ENCODE data around the gene GLRX.
"Not testable (repeated sequence)": the region's sequence is repeated elsewhere in the genome, so short reads cannot be mapped to it uniquely, and the experiment has no call there.

GLRX gene

DNA sequence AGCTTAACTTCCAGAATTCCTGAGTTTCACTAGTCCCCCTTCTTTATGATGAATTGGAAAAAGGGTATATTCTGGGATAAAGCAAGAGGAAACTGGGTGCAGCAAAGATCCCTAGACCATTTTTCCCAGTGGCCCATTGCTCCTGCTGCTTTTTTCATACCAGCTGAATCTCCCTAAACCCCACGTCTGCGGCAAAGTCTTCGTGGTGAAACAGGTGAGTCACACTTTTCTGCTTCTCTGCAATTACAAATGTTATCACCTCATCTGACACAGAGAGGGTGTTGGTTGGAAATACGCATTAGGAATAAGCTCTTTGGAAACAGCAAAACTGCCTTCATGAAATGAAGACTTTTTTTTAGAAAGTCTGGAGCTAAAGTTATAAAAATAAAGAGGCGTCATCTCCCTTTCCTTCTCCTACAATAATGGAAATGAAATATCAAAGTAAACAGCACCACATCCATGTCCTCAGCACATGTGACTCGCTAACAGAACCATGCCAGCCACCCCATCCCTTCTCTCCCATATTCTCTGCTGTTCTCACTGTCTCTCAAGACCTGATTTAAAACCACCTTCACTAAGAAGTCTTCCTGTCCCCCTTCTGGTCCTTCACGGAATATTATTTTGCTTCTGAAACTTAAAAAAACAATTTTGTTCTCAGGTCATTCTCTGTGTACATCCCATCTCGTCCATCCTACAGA, 39.5 kb upstream of the GLRX start:
- peaks cover 80% of the 10 kb centered on the region for H3K4me1 ChIP-seq (ENCODE audit: control insufficient read depth, insufficient read depth, low read length)
- peak overlapping the region; percentile 81 for H3K9ac ChIP-seq (ENCODE audit: low read length)
- DNase-seq (ENCODE audit: low read depth) = peak; percentile 63
- H3K27me3 ChIP-seq (replicated peaks; ENCODE audit: control insufficient read depth, insufficient read depth, low read length) = no peaks in the 10 kb centered on the region
- no peaks in the 10 kb centered on the region for H3K36me3 ChIP-seq (ENCODE audit: control insufficient read depth, insufficient read depth, low read length, severe bottlenecking)
- no peaks in the 10 kb centered on the region for H3K9me3 ChIP-seq (ENCODE audit: control insufficient read depth, low read length)
- no peak overlapping the region for H3K4me3 ChIP-seq (ENCODE audit: low read length)

DNA sequence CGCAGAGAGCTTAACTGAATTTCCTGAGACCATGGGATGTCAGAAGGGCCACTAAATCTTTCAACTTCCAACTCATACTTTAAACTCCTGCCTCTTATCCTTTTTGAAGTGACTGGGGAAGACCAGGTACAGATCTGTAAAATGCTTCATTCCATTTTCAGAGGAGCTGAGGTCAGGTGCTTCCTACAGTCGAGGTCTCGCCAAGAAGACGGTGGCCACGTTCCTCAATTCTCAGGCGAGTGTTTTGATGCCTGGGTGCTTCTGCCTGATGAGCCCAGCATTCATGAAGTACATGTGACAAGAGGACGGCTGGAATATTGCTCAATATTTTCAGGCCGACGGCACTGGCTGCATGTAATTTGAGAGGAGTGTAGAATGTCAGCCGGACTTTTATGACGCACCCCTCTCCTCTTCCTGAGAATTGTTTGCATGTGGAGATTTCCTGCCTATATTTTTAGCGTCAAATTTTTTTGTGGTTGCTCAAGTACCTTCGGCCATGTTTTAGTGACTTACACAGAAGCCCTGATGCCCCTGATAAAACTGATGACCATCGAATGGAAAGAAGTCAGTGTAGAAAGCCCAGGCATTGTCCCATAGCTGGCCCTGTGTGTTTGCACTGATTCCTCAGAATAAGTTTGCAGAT, 38.8 kb upstream of the GLRX start:
- peaks cover 83% of the 10 kb centered on the region for H3K4me1 ChIP-seq (ENCODE audit: control insufficient read depth, insufficient read depth, low read length)
- no peak overlapping the region for H3K4me3 ChIP-seq (ENCODE audit: low read length)
- no peaks in the 10 kb centered on the region for H3K36me3 ChIP-seq (ENCODE audit: control insufficient read depth, insufficient read depth, low read length, severe bottlenecking)

DNA sequence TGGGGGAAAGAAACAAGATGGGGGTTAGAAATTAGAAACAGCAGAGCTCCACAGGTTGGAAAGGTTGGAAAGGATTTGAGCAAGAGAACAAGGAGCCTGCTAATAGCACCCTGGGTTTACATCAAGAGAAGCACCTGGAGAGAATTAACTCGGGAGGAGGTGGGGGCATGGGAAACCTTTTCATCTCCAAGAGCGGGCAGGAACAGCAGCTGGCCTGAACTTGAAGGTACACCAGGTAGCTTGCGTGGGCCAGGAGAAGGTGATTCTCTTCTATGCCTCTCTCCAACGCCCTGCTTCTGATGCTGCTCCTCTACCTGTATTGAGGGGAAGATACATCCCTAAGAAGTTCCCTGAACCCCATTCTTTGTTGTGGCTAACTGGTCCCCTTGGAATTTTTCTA, 37.1 kb upstream of the GLRX start:
- Histone ChIP-seq H3K27me3 (replicated peaks; ENCODE audit: control insufficient read depth, insufficient read depth, low read length) (no peaks in the 10 kb centered on the region), H3K4me1 (ENCODE audit: control insufficient read depth, insufficient read depth, low read length) (peaks cover 88% of the 10 kb centered on the region), H3K36me3 (ENCODE audit: control insufficient read depth, insufficient read depth, low read length, severe bottlenecking) (no peaks in the 10 kb centered on the region), H3K4me3 (ENCODE audit: low read length) (peak overlapping the region; percentile 54), H3K9ac (ENCODE audit: low read length) (peak overlapping the region; percentile 85), H3K9me3 (ENCODE audit: control insufficient read depth, low read length) (no peaks in the 10 kb centered on the region)
- DNase-seq (ENCODE audit: low read depth) = no peak

More for the DNA sequence above, 38.8 kb upstream of the GLRX start:
- no peaks in the 10 kb centered on the region for H3K27me3 ChIP-seq (replicated peaks; ENCODE audit: control insufficient read depth, insufficient read depth, low read length)
- peak overlapping the region; percentile 67 for H3K9ac ChIP-seq (ENCODE audit: low read length)
- DNase-seq (ENCODE audit: low read depth) = peak; percentile 98
- no peaks in the 10 kb centered on the region for H3K9me3 ChIP-seq (ENCODE audit: control insufficient read depth, low read length)

DNA sequence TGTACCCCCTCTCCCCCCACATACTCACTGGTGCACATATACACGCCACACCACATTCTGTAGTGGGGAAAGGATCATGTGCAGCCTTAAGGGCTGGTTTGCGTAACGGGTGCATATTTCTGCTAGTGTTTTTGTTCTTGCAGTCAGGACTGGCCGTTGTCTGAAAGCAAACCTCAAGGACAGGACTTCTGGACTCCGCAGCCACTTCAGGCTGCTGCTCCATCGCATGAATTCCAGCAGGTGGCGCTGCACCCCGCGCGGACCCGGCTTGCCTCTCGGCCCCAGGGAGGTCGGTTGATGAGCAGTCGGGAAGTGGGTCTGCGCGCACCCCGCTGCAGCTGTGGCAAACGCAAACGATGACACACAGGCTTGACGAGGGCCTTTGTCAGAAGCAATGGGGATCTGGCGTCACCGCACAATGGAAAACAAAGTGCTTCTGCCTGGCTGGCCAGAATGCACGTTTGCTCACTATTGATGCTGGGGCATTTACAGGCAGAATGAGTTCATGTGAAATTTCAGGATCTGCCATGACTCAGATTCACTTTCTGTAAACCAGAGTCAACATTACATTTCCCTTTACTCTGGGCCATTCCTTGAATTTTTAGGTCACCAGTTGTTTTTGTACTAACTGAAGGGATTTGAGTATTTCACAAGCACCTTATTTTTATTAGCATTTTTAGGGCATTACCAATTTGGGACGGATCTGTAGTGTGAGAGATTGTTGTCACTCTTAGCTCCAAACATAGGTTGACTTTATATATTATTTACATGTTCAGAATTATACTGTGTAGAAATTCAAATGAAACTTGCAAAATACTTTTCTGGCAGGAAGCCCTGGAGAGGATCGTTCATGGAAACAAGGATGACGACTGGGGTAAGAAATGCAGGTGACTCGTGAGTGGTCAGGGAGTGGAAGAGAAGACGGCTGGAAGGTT, 36.4 kb upstream of the GLRX start:
- peak; percentile 95 for DNase-seq (ENCODE audit: low read depth)
- no peaks in the 10 kb centered on the region for H3K9me3 ChIP-seq (ENCODE audit: control insufficient read depth, low read length)
- peak overlapping the region; percentile 54 for H3K4me3 ChIP-seq (ENCODE audit: low read length)
- H3K4me1 ChIP-seq (ENCODE audit: control insufficient read depth, insufficient read depth, low read length) = peaks cover 81% of the 10 kb centered on the region
- peak overlapping the region; percentile 85 for H3K9ac ChIP-seq (ENCODE audit: low read length)
- H3K36me3 ChIP-seq (ENCODE audit: control insufficient read depth, insufficient read depth, low read length, severe bottlenecking) = no peaks in the 10 kb centered on the region
- H3K27me3 ChIP-seq (replicated peaks; ENCODE audit: control insufficient read depth, insufficient read depth, low read length) = no peaks in the 10 kb centered on the region

DNA sequence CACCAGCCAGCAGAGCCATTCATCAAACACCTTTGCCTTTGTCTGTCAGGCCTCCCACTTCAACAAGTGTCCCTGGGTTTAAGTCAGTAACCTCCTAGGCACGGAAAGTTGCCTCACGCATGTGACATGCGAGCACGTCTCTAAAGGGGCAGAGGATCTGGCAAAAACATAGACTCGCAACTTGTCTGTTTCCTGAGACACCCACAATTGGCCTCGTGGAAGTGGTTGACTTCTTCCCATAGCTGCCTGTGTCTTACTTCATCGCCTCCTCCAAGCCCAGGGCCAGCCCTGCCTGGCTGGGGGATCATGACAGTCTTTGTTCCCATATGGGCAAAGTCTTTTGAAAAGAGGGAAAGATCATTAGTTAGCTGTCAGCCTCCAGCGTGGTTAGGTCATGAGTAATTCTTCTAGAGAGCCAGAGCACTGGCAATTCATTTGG, 35.5 kb upstream of the GLRX start:
- Histone ChIP-seq H3K4me3 (ENCODE audit: low read length) (peak overlapping the region; percentile 54), H3K27me3 (replicated peaks; ENCODE audit: control insufficient read depth, insufficient read depth, low read length) (no peaks in the 10 kb centered on the region), H3K4me1 (ENCODE audit: control insufficient read depth, insufficient read depth, low read length) (peaks cover 73% of the 10 kb centered on the region), H3K9me3 (ENCODE audit: control insufficient read depth, low read length) (no peaks in the 10 kb centered on the region), H3K36me3 (ENCODE audit: control insufficient read depth, insufficient read depth, low read length, severe bottlenecking) (no peaks in the 10 kb centered on the region), H3K9ac (ENCODE audit: low read length) (peak overlapping the region; percentile 85)
- DNase-seq (ENCODE audit: low read depth) = peak; percentile 48

DNA sequence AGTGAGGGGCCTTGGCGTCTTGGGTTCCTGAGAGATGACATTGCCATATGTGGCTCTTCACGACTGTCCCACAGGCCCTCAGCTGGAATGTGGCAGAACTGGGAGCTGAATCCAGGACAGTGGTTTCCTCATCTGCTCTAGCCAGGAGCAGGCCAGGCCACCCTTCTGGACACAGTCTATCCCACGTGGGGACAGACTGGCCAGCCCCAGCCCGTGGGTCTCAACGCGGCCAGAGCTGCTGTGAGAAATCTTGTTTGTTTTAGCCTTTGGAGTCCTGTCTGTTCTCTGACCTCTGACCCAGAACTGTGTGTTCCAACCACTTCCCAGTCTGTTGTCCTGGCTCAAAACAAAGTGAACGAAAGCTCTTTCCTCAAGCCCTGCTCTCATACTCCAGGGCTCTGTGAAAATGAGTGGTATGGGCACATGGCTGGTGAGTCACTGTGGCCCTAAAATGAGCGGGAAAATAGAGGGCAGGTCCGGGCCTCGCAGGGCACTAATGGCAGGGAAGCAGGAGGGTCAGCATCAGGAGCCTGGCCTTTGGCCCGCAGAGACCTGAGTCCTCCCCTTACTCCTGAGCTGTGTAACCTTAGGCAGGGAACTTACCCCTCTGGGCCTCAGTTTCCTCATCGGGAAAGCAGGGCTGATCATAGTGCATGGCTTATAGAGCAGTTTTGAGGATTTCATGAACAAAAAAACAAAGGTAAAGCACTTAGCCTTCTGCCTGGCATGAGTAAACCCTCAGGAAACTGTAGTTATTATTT, 34.8 kb upstream of the GLRX start:
- H3K36me3 ChIP-seq (ENCODE audit: control insufficient read depth, insufficient read depth, low read length, severe bottlenecking) = no peaks in the 10 kb centered on the region
- peaks cover 66% of the 10 kb centered on the region for H3K4me1 ChIP-seq (ENCODE audit: control insufficient read depth, insufficient read depth, low read length)
- no peak for DNase-seq (ENCODE audit: low read depth)
- H3K9ac ChIP-seq (ENCODE audit: low read length) = peak overlapping the region; percentile 85
- H3K27me3 ChIP-seq (replicated peaks; ENCODE audit: control insufficient read depth, insufficient read depth, low read length) = no peaks in the 10 kb centered on the region
- peak overlapping the region; percentile 54 for H3K4me3 ChIP-seq (ENCODE audit: low read length)
- H3K9me3 ChIP-seq (ENCODE audit: control insufficient read depth, low read length) = no peaks in the 10 kb centered on the region

DNA sequence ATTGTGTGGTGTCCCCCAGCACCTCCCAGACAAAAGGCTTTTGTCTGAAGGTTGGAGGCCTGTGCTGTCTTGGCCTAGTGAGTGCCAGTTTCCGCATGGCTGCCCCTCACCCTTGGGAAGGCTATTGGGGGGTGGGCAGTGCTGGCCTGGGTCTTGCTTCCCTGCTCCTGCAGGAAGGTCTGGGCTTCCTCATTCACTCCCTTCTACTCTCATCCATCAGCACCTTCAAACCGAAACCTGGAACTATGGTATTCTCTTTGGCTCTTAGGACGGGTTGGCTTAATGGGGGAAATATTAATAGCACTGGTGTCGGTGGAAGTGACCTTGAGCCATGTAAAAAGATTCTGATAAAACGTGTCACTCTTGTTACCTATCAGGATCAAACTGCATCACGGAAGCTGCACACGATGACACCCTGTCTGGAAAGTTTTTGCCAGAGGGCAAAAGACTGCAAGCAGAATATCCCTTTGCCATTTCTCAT, 34.0 kb upstream of the GLRX start:
- no peak for DNase-seq (ENCODE audit: low read depth)
- Histone ChIP-seq H3K4me1 (ENCODE audit: control insufficient read depth, insufficient read depth, low read length) (peaks cover 58% of the 10 kb centered on the region), H3K9ac (ENCODE audit: low read length) (peak overlapping the region; percentile 85), H3K27me3 (replicated peaks; ENCODE audit: control insufficient read depth, insufficient read depth, low read length) (no peaks in the 10 kb centered on the region), H3K9me3 (ENCODE audit: control insufficient read depth, low read length) (no peaks in the 10 kb centered on the region), H3K4me3 (ENCODE audit: low read length) (no peak overlapping the region), H3K36me3 (ENCODE audit: control insufficient read depth, insufficient read depth, low read length, severe bottlenecking) (no peaks in the 10 kb centered on the region)

DNA sequence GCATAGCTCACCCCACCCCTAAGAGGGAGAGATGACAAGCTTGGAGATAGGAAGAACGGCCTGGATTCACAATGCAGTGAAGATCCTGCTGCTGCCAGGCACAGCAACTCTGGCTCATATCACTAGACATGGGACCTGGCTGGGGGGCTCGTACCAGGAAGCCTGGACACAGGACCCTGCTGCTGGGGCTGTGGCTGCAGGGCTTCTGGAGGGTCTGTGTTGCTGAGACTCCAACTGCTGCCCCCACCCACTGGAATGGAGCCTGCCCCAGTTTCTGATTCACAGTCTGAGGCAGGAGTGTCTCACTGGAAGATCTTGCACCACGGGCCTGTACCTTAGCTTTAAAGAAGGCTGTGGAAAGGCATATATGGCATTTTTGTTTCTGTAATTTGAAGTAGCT, 31.0 kb upstream of the GLRX start:
- peaks cover 55% of the 10 kb centered on the region for H3K4me1 ChIP-seq (ENCODE audit: control insufficient read depth, insufficient read depth, low read length)
- DNase-seq (ENCODE audit: low read depth) = no peak
- no peaks in the 10 kb centered on the region for H3K36me3 ChIP-seq (ENCODE audit: control insufficient read depth, insufficient read depth, low read length, severe bottlenecking)
- H3K27me3 ChIP-seq (replicated peaks; ENCODE audit: control insufficient read depth, insufficient read depth, low read length) = no peaks in the 10 kb centered on the region
- no peak overlapping the region for H3K4me3 ChIP-seq (ENCODE audit: low read length)
- no peak overlapping the region for H3K9ac ChIP-seq (ENCODE audit: low read length)
- no peaks in the 10 kb centered on the region for H3K9me3 ChIP-seq (ENCODE audit: control insufficient read depth, low read length)

DNA sequence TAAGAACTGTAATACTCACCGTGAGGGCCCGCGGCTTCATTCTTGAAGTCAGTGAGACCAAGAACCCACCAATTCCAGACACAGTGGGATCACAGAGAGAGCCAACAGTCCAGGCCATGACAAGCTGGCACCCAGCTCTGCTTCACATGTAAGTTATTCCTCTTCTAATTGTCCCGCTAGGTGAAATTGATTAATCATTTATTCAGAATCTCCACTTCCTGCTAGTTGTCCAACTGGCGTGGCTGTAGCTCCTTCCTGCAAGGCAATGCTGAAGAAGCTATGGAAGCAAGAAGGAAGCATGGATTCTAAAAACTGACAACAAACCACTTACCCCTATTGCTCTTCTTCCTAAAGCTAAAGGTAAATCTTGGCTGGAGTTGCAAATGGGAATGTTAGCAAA, 30.0 kb upstream of the GLRX start:
- no peaks in the 10 kb centered on the region for H3K9me3 ChIP-seq (ENCODE audit: control insufficient read depth, low read length)
- H3K27me3 ChIP-seq (replicated peaks; ENCODE audit: control insufficient read depth, insufficient read depth, low read length) = no peaks in the 10 kb centered on the region
- peaks cover 55% of the 10 kb centered on the region for H3K4me1 ChIP-seq (ENCODE audit: control insufficient read depth, insufficient read depth, low read length)
- H3K4me3 ChIP-seq (ENCODE audit: low read length) = no peak overlapping the region
- H3K36me3 ChIP-seq (ENCODE audit: control insufficient read depth, insufficient read depth, low read length, severe bottlenecking) = no peaks in the 10 kb centered on the region
- no peak overlapping the region for H3K9ac ChIP-seq (ENCODE audit: low read length)
- DNase-seq (ENCODE audit: low read depth) = no peak

DNA sequence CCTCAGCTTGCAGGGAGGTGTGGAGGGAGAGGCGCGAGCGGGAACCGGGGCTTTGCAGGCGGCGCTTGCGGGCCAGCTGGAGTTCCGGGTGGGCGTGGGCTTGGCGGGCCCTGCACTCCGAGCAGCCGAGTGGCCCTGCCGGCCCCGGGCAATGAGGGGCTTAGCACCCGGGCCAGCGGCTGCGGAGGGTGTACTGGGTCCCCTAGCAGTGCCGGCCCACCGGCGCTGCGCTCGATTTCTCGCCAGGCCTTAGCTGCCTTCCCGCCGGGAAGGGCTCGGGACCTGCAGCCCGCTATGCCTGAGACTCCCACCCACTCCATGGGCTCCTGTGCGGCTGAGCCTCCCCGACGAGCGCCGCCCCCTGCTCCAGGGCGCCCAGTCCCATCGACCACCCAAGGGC, 28.6 kb upstream of the GLRX start:
- peaks cover 52% of the 10 kb centered on the region for H3K4me1 ChIP-seq (ENCODE audit: control insufficient read depth, insufficient read depth, low read length)
- H3K9me3 ChIP-seq (ENCODE audit: control insufficient read depth, low read length); H3K27me3 ChIP-seq (replicated peaks; ENCODE audit: control insufficient read depth, insufficient read depth, low read length); H3K4me3 ChIP-seq (ENCODE audit: low read length); H3K36me3 ChIP-seq (ENCODE audit: control insufficient read depth, insufficient read depth, low read length, severe bottlenecking); H3K9ac ChIP-seq (ENCODE audit: low read length); DNase-seq (ENCODE audit: low read depth): not testable (repeated sequence)

Data from adipocyte (in vitro differentiated cells).